ENCODE results near the gene OPRD1.

The OPRD1 gene

DNA sequence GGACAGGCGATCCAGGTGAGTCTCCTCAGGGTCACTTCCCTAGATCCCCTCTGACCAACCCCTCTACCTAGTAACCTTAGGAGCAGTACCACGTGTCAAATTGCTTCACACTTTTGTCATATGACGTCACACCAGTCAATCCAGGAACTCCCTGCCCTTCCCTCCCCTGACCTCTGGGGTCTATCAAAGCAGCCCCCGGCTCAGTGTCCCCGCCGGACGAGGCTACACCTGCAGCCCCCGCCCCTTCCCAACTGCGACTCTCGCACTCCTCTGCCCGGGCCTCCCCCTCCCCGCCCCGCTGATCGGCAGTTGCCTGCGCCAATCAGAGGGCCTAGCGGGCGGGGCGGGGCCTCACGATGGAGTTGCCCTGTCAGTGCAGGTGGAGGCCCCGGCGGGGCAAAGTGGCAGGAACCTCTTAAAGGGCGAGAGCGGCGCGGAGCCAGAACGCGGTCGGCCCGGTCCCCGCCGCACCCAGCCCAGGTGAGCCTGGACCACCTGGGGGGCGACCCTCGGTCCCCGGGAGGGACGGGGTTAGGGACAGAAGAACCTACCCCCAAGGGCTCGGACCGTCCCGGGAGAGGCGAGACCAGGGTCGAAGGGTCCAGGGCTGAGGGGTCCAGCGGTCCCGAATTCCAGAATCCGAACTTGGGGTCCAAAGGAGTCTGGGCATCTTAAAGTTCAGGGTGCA, 74.9 kb downstream of the OPRD1 start:
- no peaks in the 10 kb centered on the region for H3K4me1 ChIP-seq
- peak overlapping the region; percentile 92 for H3K4me3 ChIP-seq (ENCODE audit: low read depth, low read length)
- H3K4me2 ChIP-seq (ENCODE audit: low read length): peak overlapping the region; percentile 97
- peak overlapping the region; percentile 32 for H3K27ac ChIP-seq
- H3K27me3 ChIP-seq (ENCODE audit: control insufficient read depth, insufficient read depth, low read length): no peaks in the 10 kb centered on the region
- peak overlapping the region; percentile 61 for H3K9ac ChIP-seq
- H2AFZ ChIP-seq: peak overlapping the region; percentile 91
- TF ChIP-seq, protein P1, sequence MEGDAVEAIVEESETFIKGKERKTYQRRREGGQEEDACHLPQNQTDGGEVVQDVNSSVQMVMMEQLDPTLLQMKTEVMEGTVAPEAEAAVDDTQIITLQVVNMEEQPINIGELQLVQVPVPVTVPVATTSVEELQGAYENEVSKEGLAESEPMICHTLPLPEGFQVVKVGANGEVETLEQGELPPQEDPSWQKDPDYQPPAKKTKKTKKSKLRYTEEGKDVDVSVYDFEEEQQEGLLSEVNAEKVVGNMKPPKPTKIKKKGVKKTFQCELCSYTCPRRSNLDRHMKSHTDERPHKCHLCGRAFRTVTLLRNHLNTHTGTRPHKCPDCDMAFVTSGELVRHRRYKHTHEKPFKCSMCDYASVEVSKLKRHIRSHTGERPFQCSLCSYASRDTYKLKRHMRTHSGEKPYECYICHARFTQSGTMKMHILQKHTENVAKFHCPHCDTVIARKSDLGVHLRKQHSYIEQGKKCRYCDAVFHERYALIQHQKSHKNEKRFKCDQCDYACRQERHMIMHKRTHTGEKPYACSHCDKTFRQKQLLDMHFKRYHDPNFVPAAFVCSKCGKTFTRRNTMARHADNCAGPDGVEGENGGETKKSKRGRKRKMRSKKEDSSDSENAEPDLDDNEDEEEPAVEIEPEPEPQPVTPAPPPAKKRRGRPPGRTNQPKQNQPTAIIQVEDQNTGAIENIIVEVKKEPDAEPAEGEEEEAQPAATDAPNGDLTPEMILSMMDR (IDR thresholded peaks at IDR 0.05): no peak
- no peaks in the 10 kb centered on the region for H3K9me3 ChIP-seq (ENCODE audit: control insufficient read depth, low read length)
- no peaks in the 10 kb centered on the region for H3K36me3 ChIP-seq (ENCODE audit: control insufficient read depth, insufficient read depth, low read length)
- H3K79me2 ChIP-seq: no peaks in the 10 kb centered on the region

DNA sequence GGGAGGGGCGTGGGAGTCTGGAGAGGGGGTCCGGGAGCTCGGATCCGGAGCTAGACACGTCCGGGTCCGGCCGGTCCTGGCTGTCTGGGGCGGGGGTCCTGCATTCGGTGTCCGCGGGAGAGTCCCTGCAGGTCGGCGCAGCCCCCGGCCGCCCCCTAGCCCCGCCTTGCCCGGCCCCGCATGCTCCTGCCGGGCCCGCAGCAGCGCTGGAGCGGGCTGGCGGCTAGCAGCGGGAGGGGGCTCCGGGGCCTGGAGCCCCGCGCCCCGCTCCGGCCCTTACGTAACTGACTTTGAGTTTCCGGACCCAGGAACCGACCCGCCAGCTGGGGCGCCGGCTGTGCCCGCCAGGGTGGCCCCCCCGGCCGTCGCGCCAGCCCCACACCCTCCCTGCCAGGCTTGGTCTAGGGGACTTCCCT, 75.5 kb downstream of the OPRD1 start:
- Histone ChIP-seq H3K4me3 (ENCODE audit: low read depth, low read length) (peak overlapping the region; percentile 92), H3K9me3 (ENCODE audit: control insufficient read depth, low read length) (no peaks in the 10 kb centered on the region), H2AFZ (peak overlapping the region; percentile 91), H3K9ac (peak overlapping the region; percentile 61), H3K79me2 (no peaks in the 10 kb centered on the region), H3K27me3 (ENCODE audit: control insufficient read depth, insufficient read depth, low read length) (no peaks in the 10 kb centered on the region), H3K36me3 (ENCODE audit: control insufficient read depth, insufficient read depth, low read length) (no peaks in the 10 kb centered on the region), H3K4me2 (ENCODE audit: low read length) (peak overlapping the region; percentile 97), H3K4me1 (no peaks in the 10 kb centered on the region), H3K27ac (no peak overlapping the region)
- TF ChIP-seq, protein P1 (IDR thresholded peaks at IDR 0.05): no peak

DNA sequence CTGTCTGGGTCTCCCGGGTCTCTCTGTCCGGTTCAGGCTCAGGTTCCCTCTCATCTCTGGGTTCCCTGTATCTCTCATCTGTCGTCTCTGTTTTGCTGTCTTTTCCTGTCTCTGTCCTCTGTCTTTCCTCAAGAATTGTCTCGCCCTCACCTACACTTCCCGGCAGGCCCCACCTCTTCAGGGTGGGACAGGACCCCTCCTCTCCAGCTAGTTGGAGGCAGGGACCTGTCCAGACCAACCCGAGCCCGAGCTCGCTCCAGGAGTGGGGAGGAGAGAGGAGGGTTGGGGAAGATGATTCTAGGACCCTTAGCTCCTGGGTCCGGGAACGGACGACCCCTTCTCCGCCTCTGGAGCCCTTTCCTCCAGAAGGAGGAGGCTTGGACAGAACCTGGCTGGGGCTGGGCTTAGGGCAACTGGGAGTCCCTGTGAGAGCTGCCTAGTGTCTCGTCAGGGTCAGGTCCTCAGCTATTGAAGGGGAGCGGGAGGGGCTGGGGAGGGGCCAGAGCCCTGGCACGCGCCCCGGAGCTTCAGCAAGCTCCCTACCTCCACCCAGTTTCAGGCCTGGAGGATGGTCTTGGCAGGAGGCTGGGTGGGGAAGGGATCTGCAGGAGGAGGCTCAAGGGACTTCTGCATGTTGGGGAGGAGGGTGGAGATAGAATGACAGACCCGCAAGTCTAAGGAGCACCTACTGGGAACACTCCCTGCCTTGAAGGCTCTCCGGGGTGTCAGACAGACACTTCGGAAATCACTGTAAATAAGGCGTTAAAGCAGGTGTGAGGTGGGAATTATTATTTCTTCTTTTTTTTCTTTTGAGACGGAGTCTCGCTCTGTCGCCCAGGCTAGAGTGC, 76.1 kb downstream of the OPRD1 start:
- no peaks in the 10 kb centered on the region for H3K9me3 ChIP-seq (ENCODE audit: control insufficient read depth, low read length)
- no peaks in the 10 kb centered on the region for H3K4me1 ChIP-seq
- TF ChIP-seq, protein P1 (IDR thresholded peaks at IDR 0.05): no peak
- no peak overlapping the region for H3K27ac ChIP-seq
- no peaks in the 10 kb centered on the region for H3K79me2 ChIP-seq
- peak overlapping the region; percentile 92 for H3K4me3 ChIP-seq (ENCODE audit: low read depth, low read length)
- H2AFZ ChIP-seq: peak overlapping the region; percentile 91
- peak overlapping the region; percentile 97 for H3K4me2 ChIP-seq (ENCODE audit: low read length)
- no peaks in the 10 kb centered on the region for H3K36me3 ChIP-seq (ENCODE audit: control insufficient read depth, insufficient read depth, low read length)
- no peak overlapping the region for H3K9ac ChIP-seq
- H3K27me3 ChIP-seq (ENCODE audit: control insufficient read depth, insufficient read depth, low read length): no peaks in the 10 kb centered on the region

DNA sequence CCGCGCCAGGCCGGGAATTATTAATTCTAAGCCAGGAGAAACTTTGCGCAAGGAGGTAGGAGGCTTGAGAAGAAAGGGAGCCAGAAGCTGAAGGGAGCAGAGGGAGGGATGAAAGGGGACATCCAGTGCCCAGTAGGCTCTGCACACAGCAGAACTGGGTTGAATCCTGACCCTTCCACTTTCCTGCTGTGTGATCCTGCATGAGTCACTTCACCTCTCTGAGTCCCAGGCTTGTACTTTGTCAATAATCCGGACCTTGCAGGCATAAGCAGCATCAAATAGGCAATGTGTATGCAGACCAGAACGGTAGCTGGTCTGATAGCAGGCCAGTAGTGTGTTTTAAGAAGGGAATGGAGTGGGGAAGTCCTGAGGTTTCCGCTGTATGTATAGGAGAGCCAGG, 76.9 kb downstream of the OPRD1 start:
- no peaks in the 10 kb centered on the region for H3K36me3 ChIP-seq (ENCODE audit: control insufficient read depth, insufficient read depth, low read length)
- no peak overlapping the region for H2AFZ ChIP-seq
- TF ChIP-seq, protein P1 (IDR thresholded peaks at IDR 0.05): no peak
- H3K9ac ChIP-seq: no peak overlapping the region
- H3K27me3 ChIP-seq (ENCODE audit: control insufficient read depth, insufficient read depth, low read length): no peaks in the 10 kb centered on the region
- H3K4me2 ChIP-seq (ENCODE audit: low read length): no peak overlapping the region
- no peak overlapping the region for H3K27ac ChIP-seq
- H3K9me3 ChIP-seq (ENCODE audit: control insufficient read depth, low read length): no peaks in the 10 kb centered on the region
- no peaks in the 10 kb centered on the region for H3K79me2 ChIP-seq
- no peaks in the 10 kb centered on the region for H3K4me1 ChIP-seq
- no peak overlapping the region for H3K4me3 ChIP-seq (ENCODE audit: low read depth, low read length)

Measured in parathyroid adenoma (tissue), 2 donors.